Retinal pigment epithelial cell (primary cell): ENCODE measurements around the gene SLC28A3.
A peak's percentile ranks its signal among the peaks of the same experiment; 100 is the strongest.

Experiments used
- DNase-seq: peaks from one replicate; pipeline ENCODE4 v3.0.0-alpha.2; 2010; ENCODE audit warnings: low read depth
- H3K4me3 ChIP-seq: 2 replicates; pipeline ENCODE4 v1.5.1; 2011; ENCODE audit warnings: mild to moderate bottlenecking, low read length, control low read depth, moderate library complexity
- CTCF ChIP-seq: conservative IDR thresholded peaks from 2 replicates; pipeline ENCODE4 v1.5.1; 2011; ENCODE audit warnings: low read depth, low read length, control low read depth, inconsistent platforms

Gene SLC28A3

GRCh38 chr9:84318981-84319380 is 21.6 kb downstream of the SLC28A3 start:
- no peak for TF ChIP-seq CTCF
- no peak for DNase-seq
- H3K4me3 ChIP-seq = no peak overlapping the region

GRCh38 chr9:84317563-84317962 is 23.0 kb downstream of the SLC28A3 start:
- TF ChIP-seq CTCF = no peak
- no peak for DNase-seq
- H3K4me3 ChIP-seq = no peak overlapping the region

GRCh38 chr9:84315278-84315877 is 25.2 kb downstream of the SLC28A3 start:
- peak; percentile 75 for TF ChIP-seq CTCF
- DNase-seq = no peak
- no peak overlapping the region for H3K4me3 ChIP-seq

GRCh38 chr9:84314306-84314705 is 26.3 kb downstream of the SLC28A3 start:
- H3K4me3 ChIP-seq = no peak overlapping the region
- DNase-seq = no peak
- no peak for TF ChIP-seq CTCF

- no peak for TF ChIP-seq CTCF
These were observed 29.7 kb downstream of the SLC28A3 start for GRCh38 chr9:84310883-84311282.

GRCh38 chr9:84305497-84306131 is 34.9 kb downstream of the SLC28A3 start:
- no peak for DNase-seq
- TF ChIP-seq CTCF = no peak
- no peak overlapping the region for H3K4me3 ChIP-seq

More at GRCh38 chr9:84310883-84311282, 29.7 kb downstream of the SLC28A3 start:
- no peak for DNase-seq
- no peak overlapping the region for H3K4me3 ChIP-seq

- no peak for TF ChIP-seq CTCF
- no peak overlapping the region for H3K4me3 ChIP-seq
- peak; percentile 43 for DNase-seq
These were observed 36.4 kb downstream of the SLC28A3 start for GRCh38 chr9:84304166-84304565.
